Activated CD4-positive, alpha-beta T cell treated with anti-CD3 and anti-CD28 coated beads, Interleukin-2, Interleukin-6, amounts not matched to agents 100 ng/mL and 50 ng/mL, durations not matched to agents 16 hours and 8 hours (primary cell): Measurements from ENCODE around the gene LAMA5.

ENCODE experiments used
- DNase-seq: peaks from one replicate; pipeline ENCODE4 v3.0.0-alpha.2; 2020

LAMA5 gene

DNA sequence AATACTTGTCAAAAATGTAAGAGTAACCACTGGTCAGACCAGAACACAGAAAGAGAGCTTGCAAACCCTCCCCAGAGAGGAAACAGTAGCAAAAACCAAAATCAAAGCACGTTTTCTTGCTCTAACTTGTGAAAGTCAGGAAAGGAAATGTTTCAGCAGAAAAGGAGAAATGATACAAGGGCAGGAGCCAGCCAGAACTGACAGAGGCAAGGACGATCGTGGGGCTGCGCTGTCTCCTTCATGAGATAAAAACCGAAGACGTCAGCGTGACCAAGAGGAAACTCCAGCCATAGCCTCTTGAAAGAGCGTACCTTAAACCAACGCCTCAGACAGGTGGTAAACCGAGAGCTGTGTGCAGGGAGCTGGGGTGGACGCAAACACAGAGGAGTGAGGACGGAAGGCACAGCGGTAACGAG lies 27.5 kb downstream of the LAMA5 start:
- DNase-seq: no peak

GRCh38 chr20:62338294-62338620 lies 28.9 kb downstream of the LAMA5 start:
- DNase-seq: no peak

GRCh38 chr20:62337558-62338293 lies 29.4 kb downstream of the LAMA5 start:
- no peak for DNase-seq

GRCh38 chr20:62336775-62337557 lies 30.1 kb downstream of the LAMA5 start:
- DNase-seq: no peak

- DNase-seq: no peak
Measured at GRCh38 chr20:62336329-62336728, 30.8 kb downstream of the LAMA5 start.

DNA sequence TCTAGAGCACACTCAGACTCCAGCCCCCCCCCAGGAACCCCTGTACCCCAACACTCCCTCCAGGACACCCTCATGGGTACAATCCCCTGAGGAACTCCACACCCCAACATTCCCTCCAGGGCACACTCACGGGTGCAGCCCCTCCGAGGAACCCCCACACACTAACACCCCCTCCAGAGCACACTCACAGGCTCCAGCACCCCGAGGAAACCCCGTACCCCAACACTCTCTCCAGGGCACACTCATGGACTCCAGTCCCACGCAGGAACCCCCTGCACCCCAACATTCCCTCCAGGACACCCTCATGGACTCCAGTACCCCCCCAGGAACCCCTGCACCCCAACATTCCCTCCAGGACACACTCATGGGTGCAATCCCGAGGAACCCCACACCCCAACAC lies 31.6 kb downstream of the LAMA5 start:
- no peak for DNase-seq

- DNase-seq: no peak
Measured at GRCh38 chr20:62334881-62335280, 32.2 kb downstream of the LAMA5 start.

GRCh38 chr20:62333820-62334595 lies 33.1 kb downstream of the LAMA5 start:
- DNase-seq: no peak

DNA sequence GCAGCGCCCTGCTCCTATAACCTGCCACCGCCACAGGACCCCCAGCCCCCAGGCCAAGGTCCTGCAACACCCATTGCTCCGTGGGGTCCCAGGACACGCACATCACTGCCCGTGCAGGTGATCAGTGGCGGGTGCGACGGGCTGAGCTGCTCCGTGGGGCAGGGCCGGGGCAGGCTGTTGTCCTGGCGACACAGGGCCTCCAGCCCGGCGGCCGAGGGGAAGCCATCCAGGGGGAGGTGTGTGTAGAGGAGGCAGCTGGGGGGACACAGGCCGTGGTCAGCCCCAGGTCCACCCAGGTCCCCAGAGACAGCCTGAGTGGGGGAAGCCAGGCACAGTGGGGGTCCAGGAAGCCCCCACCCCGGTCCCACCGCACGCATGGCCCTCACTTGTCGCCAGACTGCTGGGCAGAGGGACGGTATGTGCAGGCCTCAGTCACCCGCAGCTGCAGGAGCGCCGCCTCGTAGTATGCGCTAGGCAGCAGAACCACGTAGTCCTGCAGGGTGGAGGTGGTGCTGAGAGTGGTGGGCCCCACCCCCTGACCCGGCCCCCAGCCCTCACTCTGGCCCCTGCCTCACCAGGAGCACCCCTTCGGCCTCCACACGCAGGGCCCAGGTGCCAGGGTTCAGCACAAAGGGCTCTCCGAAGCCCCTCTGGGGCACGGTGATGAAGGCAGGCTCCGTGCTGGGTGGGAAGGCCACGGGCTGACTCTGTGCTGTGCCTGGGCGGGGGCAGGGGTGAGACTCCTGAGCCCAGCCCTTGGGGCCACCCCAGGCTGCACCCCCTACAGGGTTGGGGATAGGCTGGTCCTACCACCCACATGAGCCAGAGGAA lies 33.9 kb downstream of the LAMA5 start:
- DNase-seq: no peak

DNA sequence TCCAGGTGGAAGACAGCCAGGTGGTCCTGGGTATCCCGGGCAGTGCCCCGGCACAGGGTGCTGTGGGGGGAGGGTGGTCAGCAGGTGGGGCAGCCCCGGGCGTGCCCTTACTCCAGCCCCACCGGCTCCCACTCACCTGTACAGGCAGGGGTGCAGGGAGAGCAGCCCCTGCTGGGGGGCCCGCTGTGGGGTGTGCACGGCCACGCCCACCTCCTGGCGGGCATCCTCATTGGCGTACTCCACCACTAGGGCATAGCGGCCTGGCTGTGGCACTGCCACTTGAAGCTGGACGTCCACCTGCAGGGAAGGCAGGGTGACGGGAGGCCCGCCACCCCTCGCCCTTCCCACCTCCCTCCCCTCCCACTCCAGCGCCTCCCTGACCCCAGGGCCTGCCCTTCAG lies 34.7 kb downstream of the LAMA5 start:
- DNase-seq: no peak

DNA sequence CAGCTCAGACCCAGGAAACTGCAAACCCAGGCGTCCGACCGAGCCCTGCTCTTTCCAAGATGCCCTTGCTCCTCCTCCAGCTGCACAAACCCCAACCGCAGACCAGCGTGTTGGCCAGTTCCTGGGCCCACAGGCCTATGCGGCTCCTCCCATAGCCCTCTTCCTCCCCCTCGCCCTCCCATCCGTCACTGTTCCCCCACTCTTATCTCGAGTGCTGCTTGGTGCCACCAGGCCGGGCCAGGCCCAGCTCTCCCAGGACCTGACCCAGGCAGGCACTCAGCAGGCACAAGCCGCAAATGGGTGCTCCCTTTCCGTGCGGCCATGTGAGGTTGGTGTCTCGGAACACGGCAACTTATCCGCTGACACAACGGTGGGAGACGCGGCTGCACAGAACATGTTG lies 35.8 kb downstream of the LAMA5 start:
- no peak for DNase-seq

GRCh38 chr20:62330576-62331317 lies 36.4 kb downstream of the LAMA5 start:
- DNase-seq: no peak

- DNase-seq: no peak
Measured at GRCh38 chr20:62329389-62330377, 37.4 kb downstream of the LAMA5 start.

- no peak for DNase-seq
Measured at GRCh38 chr20:62328684-62329388, 38.3 kb downstream of the LAMA5 start.

DNA sequence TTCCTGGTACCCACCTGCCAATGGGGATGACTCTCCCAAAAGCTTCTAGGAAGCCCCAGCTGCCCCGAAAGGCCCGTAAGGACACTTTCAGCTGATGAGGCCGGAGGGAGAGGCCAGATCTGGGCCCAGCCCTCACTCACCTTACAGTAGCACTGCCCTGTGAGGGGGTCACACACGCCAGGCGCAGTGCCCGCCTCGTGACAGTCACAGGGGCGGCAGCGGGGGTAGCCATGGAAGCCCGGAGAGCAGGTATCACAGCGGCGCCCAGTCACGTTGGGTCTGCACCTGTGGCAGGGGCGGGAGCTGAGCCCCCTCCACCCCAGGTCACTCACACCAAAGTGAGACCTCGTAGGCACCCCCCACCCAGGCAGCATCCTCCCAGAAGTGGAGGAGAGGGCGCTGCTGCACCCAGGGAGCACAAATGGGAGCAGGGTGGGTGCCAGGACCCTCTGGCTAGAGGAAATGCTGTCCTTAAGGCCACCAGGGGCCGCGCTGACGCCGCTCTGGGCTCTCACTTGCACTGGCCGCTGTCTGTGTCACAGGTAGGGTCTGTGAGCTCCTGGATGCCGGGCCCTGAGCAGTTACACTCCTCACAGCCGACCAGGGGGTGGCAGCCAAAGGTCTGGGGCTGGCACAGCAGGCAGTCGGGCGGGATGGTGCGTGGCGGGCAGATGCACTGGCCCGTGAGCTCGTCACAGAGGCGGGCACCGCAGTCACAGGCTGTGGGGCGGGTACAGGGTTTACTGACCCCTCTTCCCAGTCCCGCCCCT lies 39.2 kb downstream of the LAMA5 start:
- DNase-seq: no peak

GRCh38 chr20:62326959-62327725 lies 40.0 kb downstream of the LAMA5 start:
- no peak for DNase-seq

- DNase-seq: no peak
Measured at GRCh38 chr20:62326559-62326958, 40.6 kb downstream of the LAMA5 start.

- no peak for DNase-seq
Measured at GRCh38 chr20:62325172-62325905, 41.8 kb downstream of the LAMA5 start.
